HPDE6-E6E7 (cell line): Measurements from ENCODE around the gene SLC29A1.
"Not testable (repeated sequence)": the region's sequence is repeated elsewhere in the genome, so short reads cannot be mapped to it uniquely, and the experiment has no call there.

Experiments used
- DNase-seq: peaks from one replicate; pipeline ENCODE4 v3.0.0; 2011; ENCODE audit warnings: missing footprints; ENCODE audit errors: extremely low spot score

Gene SLC29A1

GRCh38 chr6:44194326-44194725 is 29.1 kb upstream of the SLC29A1 start:
- no peak for DNase-seq

- DNase-seq, result not testable (repeated sequence)
Observed at GRCh38 chr6:44196351-44196750, 27.0 kb upstream of the SLC29A1 start.

GRCh38 chr6:44198684-44199083 is 24.7 kb upstream of the SLC29A1 start:
- no peak for DNase-seq

GRCh38 chr6:44199883-44200282 is 23.5 kb upstream of the SLC29A1 start:
- DNase-seq, result no peak

- DNase-seq, result no peak
Observed at GRCh38 chr6:44201200-44201599, 22.2 kb upstream of the SLC29A1 start.

GRCh38 chr6:44201638-44202303 is 21.6 kb upstream of the SLC29A1 start:
- peak; percentile 67 for DNase-seq

- DNase-seq, result no peak
Observed at GRCh38 chr6:44202332-44202971, 20.9 kb upstream of the SLC29A1 start.

GRCh38 chr6:44202972-44203750 is 20.2 kb upstream of the SLC29A1 start:
- no peak for DNase-seq

GRCh38 chr6:44203955-44204354 is 19.4 kb upstream of the SLC29A1 start:
- DNase-seq, result no peak

- no peak for DNase-seq
Observed at GRCh38 chr6:44207966-44208365, 15.4 kb upstream of the SLC29A1 start.

- no peak for DNase-seq
Observed at GRCh38 chr6:44211284-44211683, 12.1 kb upstream of the SLC29A1 start.

- no peak for DNase-seq
Observed at GRCh38 chr6:44214307-44214706, 9.1 kb upstream of the SLC29A1 start.

- DNase-seq, result no peak
Observed at GRCh38 chr6:44216677-44217331, 6.6 kb upstream of the SLC29A1 start, which contains the start of gene MYMX. Gene MYMX (plus strand): TSS chr6:44216926. CDS start chr6:44217472, 546 bp downstream.

- DNase-seq, result no peak
Observed at GRCh38 chr6:44217332-44218143, 5.9 kb upstream of the SLC29A1 start.

GRCh38 chr6:44219053-44219814 is 4.2 kb upstream of the SLC29A1 start:
- DNase-seq, result no peak

- DNase-seq, result no peak
Observed at GRCh38 chr6:44219815-44220784, 3.3 kb upstream of the SLC29A1 start.

GRCh38 chr6:44220913-44221290 is 2.5 kb upstream of the SLC29A1 start:
- DNase-seq, result no peak

GRCh38 chr6:44221291-44221960 is 2.0 kb upstream of the SLC29A1 start:
- DNase-seq, result peak; percentile 82

GRCh38 chr6:44221961-44222335 is 1.4 kb upstream of the SLC29A1 start:
- no peak for DNase-seq
